Caco-2 (cell line): ENCODE measurements around the gene CLASRP. TPM values are rescaled to one million over a fixed set of nuclear protein-coding genes. Genes with fewer than 3 reads are reported as not detected.
"Not testable (repeated sequence)": the region's sequence is repeated elsewhere in the genome, so short reads cannot be mapped to it uniquely, and the experiment has no call there.

ENCODE experiments used
- BruUV-seq: library from RNA; stranded (reverse); fragments of 400-500 nt; replicated peaks from 2 replicates; lab custom pipeline; 2021; lab: Mats Ljungman, UMichigan
- CTCF ChIA-PET: fragments of 300-600 bp; sonication (Branson Sonifier 250); formaldehyde crosslinking; loops from one replicate; lab custom pipeline; 2022; ENCODE audit warnings: antibody characterized with exemption; lab: Charles Lee
- POLR2A ChIA-PET: fragments of 300-600 bp; sonication (Branson Sonifier 250); formaldehyde crosslinking; loops from one replicate; lab custom pipeline; 2022; ENCODE audit warnings: antibody characterized with exemption; lab: Charles Lee
- DNase-seq, 2 experiments: peaks; one replicate each; pipeline versions ENCODE4 v3.0.0 to v3.0.0-alpha.2; 2020 to 2022
- H3K27me3 ChIP-seq: replicated peaks from 2 replicates; pipeline ENCODE4 v1.6.0; 2011; ENCODE audit warnings: low read length; ENCODE audit not compliant: control insufficient read depth, insufficient read depth
- H3K36me3 ChIP-seq: 2 replicates; pipeline ENCODE4 v1.5.1; 2011; ENCODE audit warnings: low read length; ENCODE audit not compliant: control insufficient read depth, insufficient read depth
- H3K4me1 ChIP-seq: fragments of 250-450 bp; sonication (Bioruptor Pico); 2 replicates; pipeline ENCODE4 v1.5.1; 2020; ENCODE audit warnings: mild to moderate bottlenecking
- H3K4me3 ChIP-seq: 2 replicates; pipeline ENCODE4 v1.5.1; 2011; ENCODE audit warnings: low read depth, mild to moderate bottlenecking, control low read depth, low read length
- H3K9me3 ChIP-seq: fragments of 250-450 bp; sonication (Bioruptor Pico); 2 replicates; pipeline ENCODE4 v1.5.1; 2020; ENCODE audit warnings: mild to moderate bottlenecking, moderate library complexity
- H3K27ac Mint-ChIP-seq: one replicate; pipeline ENCODE4 v1.8.0; 2022; ENCODE audit warnings: mixed read lengths; ENCODE audit not compliant: unreplicated experiment
- H3K27me3 Mint-ChIP-seq: one replicate; pipeline ENCODE4 v1.8.0; 2022; ENCODE audit warnings: mixed read lengths; ENCODE audit not compliant: insufficient read depth, unreplicated experiment
- H3K36me3 Mint-ChIP-seq: one replicate; pipeline ENCODE4 v1.8.0; 2022; ENCODE audit warnings: mild to moderate bottlenecking, mixed read lengths; ENCODE audit not compliant: insufficient read depth, unreplicated experiment
- H3K4me1 Mint-ChIP-seq: one replicate; pipeline ENCODE4 v1.8.0; 2022; ENCODE audit warnings: low read depth, mixed read lengths; ENCODE audit not compliant: unreplicated experiment
- H3K4me3 Mint-ChIP-seq: one replicate; pipeline ENCODE4 v1.8.0; 2022; ENCODE audit warnings: mild to moderate bottlenecking, moderate library complexity, mixed read lengths; ENCODE audit not compliant: unreplicated experiment
- H3K9me3 Mint-ChIP-seq: one replicate; pipeline ENCODE4 v1.8.0; 2022; ENCODE audit warnings: mixed read lengths; ENCODE audit not compliant: unreplicated experiment
- CTCF ChIP-seq, 2 experiments: fragments of 200-600 bp in 1 of 2; IDR thresholded peaks; 1 replicate in 1 of 2; 2 replicates in 1 of 2; pipeline versions ENCODE4 v1.5.1 to v1.8.0; 2011 to 2022; ENCODE audit warnings: antibody characterized with exemption in 1 of 2, control low read depth in 1 of 2, inconsistent platforms in 1 of 2, low read depth in 1 of 2, low read length in 1 of 2, mild to moderate bottlenecking in 1 of 2, moderate library complexity in 1 of 2; ENCODE audit not compliant: insufficient read depth in 1 of 2, severe bottlenecking in 1 of 2, unreplicated experiment in 1 of 2
- intact Hi-C: fragments of 100-400 bp; cut with micrococcal nuclease; formaldehyde crosslinking; loops from one replicate; pipeline ENCODE4 v1.10.0; 2022; ENCODE audit not compliant: unreplicated experiment
- total RNA-seq: library from RNA; stranded (reverse); gene quantifications from 2 replicates; pipeline ENCODE4 v1.2.3, GENCODE V29; 2022

CLASRP gene
- total RNA-seq, 1 experiment from 2014 or later, result 104 TPM

GRCh38 chr19:45103156-45103507 is 64.3 kb downstream of the CLASRP start:
- peaks cover 38% of the 10 kb centered on the region for H3K4me1 ChIP-seq
- H3K36me3 ChIP-seq, result no peaks in the 10 kb centered on the region
- Mint-ChIP-seq H3K27me3 (no peaks in the 10 kb centered on the region), H3K9me3 (no peaks in the 10 kb centered on the region), H3K36me3 (no peaks in the 10 kb centered on the region), H3K4me1 (peaks cover 21% of the 10 kb centered on the region), H3K4me3 (no peak overlapping the region), H3K27ac (peak overlapping the region; percentile 58)
- intact Hi-C loops, result no loop called here
- no peak for DNase-seq
- ChIA-PET CTCF (interaction anchor here (0.7 to 1.3 kb wide), 6 partner anchors 10 to 213 kb away, joined by 3 to 8 read pairs (median 4); partner anchors contain the start of genes PPP1R37 and TOMM40), POLR2A (no interaction called here)
- BruUV-seq, result no TSS peak
- H3K27me3 ChIP-seq, result no peaks in the 10 kb centered on the region
- H3K9me3 ChIP-seq, result no peaks in the 10 kb centered on the region
- TF ChIP-seq CTCF (IDR thresholded peaks at IDR 0.05; ENCODE audit: insufficient read depth in 1 of 2, low read depth in 1 of 2, low read length in 1 of 2, severe bottlenecking in 1 of 2, unreplicated experiment in 1 of 2), result no peak
- H3K4me3 ChIP-seq, result no peak overlapping the region

- intact Hi-C loops, result no loop called here
- H3K4me1 Mint-ChIP-seq, result peaks cover 21% of the 10 kb centered on the region
- no peak overlapping the region for H3K4me3 Mint-ChIP-seq
- no peaks in the 10 kb centered on the region for H3K36me3 ChIP-seq
- CTCF ChIA-PET, result interaction anchor here (0.7 to 1.3 kb wide), 6 partner anchors 11 to 213 kb away, joined by 3 to 8 read pairs (median 4); partner anchors contain the start of genes PPP1R37 and TOMM40
- no TSS peak for BruUV-seq
- DNase-seq, result peak; percentile 45 to 59
- H3K4me3 ChIP-seq, result no peak overlapping the region
- POLR2A ChIA-PET, result interaction anchor here (0.6 kb wide), 1 partner anchor 31 kb away, joined by 4 read pairs; no protein-coding TSS in a partner anchor
- H3K27me3 Mint-ChIP-seq, result no peaks in the 10 kb centered on the region
- no peaks in the 10 kb centered on the region for H3K27me3 ChIP-seq
- H3K36me3 Mint-ChIP-seq, result no peaks in the 10 kb centered on the region
- no peak for TF ChIP-seq CTCF (IDR thresholded peaks at IDR 0.05; ENCODE audit: insufficient read depth in 1 of 2, low read depth in 1 of 2, low read length in 1 of 2, severe bottlenecking in 1 of 2, unreplicated experiment in 1 of 2)
- no peaks in the 10 kb centered on the region for H3K9me3 ChIP-seq
- peaks cover 33% of the 10 kb centered on the region for H3K4me1 ChIP-seq
- peak overlapping the region; percentile 58 for H3K27ac Mint-ChIP-seq
- H3K9me3 Mint-ChIP-seq, result no peaks in the 10 kb centered on the region
Measured at GRCh38 chr19:45103508-45104319, 64.9 kb downstream of the CLASRP start.

- Histone ChIP-seq H3K4me1 (peaks cover 33% of the 10 kb centered on the region), H3K9me3 (no peaks in the 10 kb centered on the region), H3K27me3 (no peaks in the 10 kb centered on the region), H3K4me3 (no peak overlapping the region), H3K36me3 (no peaks in the 10 kb centered on the region)
- no peak overlapping the region for H3K4me3 Mint-ChIP-seq
- BruUV-seq, result no TSS peak
- peak overlapping the region; percentile 58 for H3K27ac Mint-ChIP-seq
- H3K27me3 Mint-ChIP-seq, result no peaks in the 10 kb centered on the region
- no peak for DNase-seq
- CTCF ChIA-PET, result no interaction called here
- TF ChIP-seq CTCF (IDR thresholded peaks at IDR 0.05; ENCODE audit: insufficient read depth in 1 of 2, low read depth in 1 of 2, low read length in 1 of 2, severe bottlenecking in 1 of 2, unreplicated experiment in 1 of 2), result no peak
- POLR2A ChIA-PET, result no interaction called here
- peaks cover 9% of the 10 kb centered on the region for H3K36me3 Mint-ChIP-seq
- peaks cover 21% of the 10 kb centered on the region for H3K4me1 Mint-ChIP-seq
- intact Hi-C loops, result no loop called here
- no peaks in the 10 kb centered on the region for H3K9me3 Mint-ChIP-seq
Measured at GRCh38 chr19:45104658-45105349, 66.0 kb downstream of the CLASRP start.

- H3K36me3 ChIP-seq, H3K4me3 ChIP-seq, H3K9me3 ChIP-seq, H3K27me3 ChIP-seq, H3K36me3 Mint-ChIP-seq, DNase-seq, H3K4me3 Mint-ChIP-seq, H3K27ac Mint-ChIP-seq, H3K27me3 Mint-ChIP-seq, POLR2A ChIA-PET, H3K9me3 Mint-ChIP-seq, intact Hi-C loops, BruUV-seq: not testable (repeated sequence)
- H3K4me1 Mint-ChIP-seq, result peaks cover 15% of the 10 kb centered on the region
- CTCF ChIA-PET, result interaction anchor here (0.6 kb wide), 1 partner anchor 13 kb away, joined by 6 read pairs; the partner anchor contains the start of gene PPP1R37
- peaks cover 25% of the 10 kb centered on the region for H3K4me1 ChIP-seq
Measured at GRCh38 chr19:45106363-45106762, 67.5 kb downstream of the CLASRP start.
